SK-N-MC (cell line): ENCODE measurements around the gene TM7SF2.

Experiments used
- DNase-seq: peaks from one replicate; pipeline ENCODE4 v3.0.0-alpha.2; 2011; ENCODE audit warnings: low read depth, low spot score
- H3K27ac ChIP-seq: fragments of 200-600 bp; sonication (generic); 2 replicates; pipeline ENCODE4 v1.5.1; 2016; ENCODE audit warnings: mixed run types
- H3K36me3 ChIP-seq: fragments of 200-600 bp; sonication (generic); 2 replicates; pipeline ENCODE4 v1.6.1; 2017; ENCODE audit warnings: antibody characterized with exemption, low read length, mixed read lengths; ENCODE audit not compliant: insufficient read depth
- H3K4me3 ChIP-seq: fragments of 200-600 bp; sonication (generic); 2 replicates; pipeline ENCODE4 v1.5.1; 2016
- H3K9ac ChIP-seq: fragments of 200-600 bp; sonication (generic); 2 replicates; pipeline ENCODE4 v1.8.0; 2017; ENCODE audit warnings: mixed run types, mixed read lengths; ENCODE audit not compliant: insufficient read length
- H3K9me3 ChIP-seq: fragments of 200-600 bp; sonication (generic); 2 replicates; pipeline ENCODE4 v1.6.1; 2017; ENCODE audit warnings: low read depth, mild to moderate bottlenecking, antibody characterized with exemption, low read length, moderate library complexity, mixed read lengths
- EZH2 ChIP-seq: fragments of 200-600 bp; sonication (generic); IDR thresholded peaks from one replicate; pipeline ENCODE4 v1.6.1; 2017; ENCODE audit warnings: antibody characterized with exemption
- FOXP2 ChIP-seq: optimal IDR thresholded peaks from 2 replicates; pipeline ENCODE3; 2011; ENCODE audit warnings: mild to moderate bottlenecking, moderate library complexity; ENCODE audit not compliant: insufficient read depth; ENCODE audit errors: extremely low read length, control extremely low read depth
- POLR2AphosphoS5 ChIP-seq: IDR thresholded peaks from 2 replicates; pipeline ENCODE4 v1.6.1; 2012; ENCODE audit warnings: mild to moderate bottlenecking, low read depth, low read length, borderline replicate concordance

TM7SF2 gene

DNA sequence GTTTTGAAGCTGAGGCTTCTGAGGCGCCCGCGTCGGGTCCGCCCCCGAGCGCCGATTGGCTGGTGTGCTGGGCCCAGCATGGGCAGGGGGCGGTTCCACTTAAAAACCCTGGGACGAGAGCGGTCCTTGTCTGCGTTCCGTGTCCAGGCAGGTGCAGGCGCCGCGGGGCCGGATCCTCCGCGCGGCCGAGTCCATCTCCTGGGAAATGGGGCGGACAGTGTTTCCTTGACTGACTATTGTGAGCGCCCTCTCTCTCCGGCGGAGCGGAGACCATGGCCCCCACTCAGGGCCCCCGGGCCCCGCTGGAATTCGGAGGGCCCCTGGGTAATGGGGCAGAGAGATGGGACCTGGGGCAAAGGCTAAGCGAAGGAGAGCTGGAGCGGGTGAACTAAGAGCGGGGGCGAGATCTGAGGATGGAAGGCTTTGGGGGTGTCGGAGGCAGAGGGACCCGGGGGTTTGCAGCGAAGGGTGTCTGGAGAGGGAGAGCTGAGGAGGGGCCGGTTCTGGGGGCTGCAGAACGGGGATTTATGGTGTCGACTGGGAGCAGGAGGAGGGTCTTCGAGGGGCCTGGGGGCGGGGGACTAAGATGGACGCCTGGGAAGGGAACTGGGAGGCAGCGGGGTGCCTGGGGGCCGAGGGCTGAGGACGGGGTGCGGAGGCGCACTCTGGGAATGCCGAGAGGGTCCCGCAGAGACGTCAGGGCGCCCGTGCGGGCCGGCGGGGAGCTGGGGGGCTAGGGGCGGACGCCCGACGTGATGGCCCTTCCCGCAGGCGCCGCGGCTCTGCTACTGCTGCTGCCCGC, at the start of gene TM7SF2:
Gene TM7SF2, plus strand, starts transcription at position 129 of the 802 bp plus-strand sequence. Its CDS starts 144 bp downstream, at position 273.
- no peak for DNase-seq
- Histone ChIP-seq H3K9ac (peak within 1 kb of the TSS; percentile 83), H3K36me3 (no peaks in the 10 kb centered on the region), H3K4me3 (peak within 1 kb of the TSS; percentile 98), H3K9me3 (no peaks in the 10 kb centered on the region), H3K27ac (0 out of 2 replicates have a peak within 1 kb of the TSS, but pooled peaks have one; percentile 6)
- TF ChIP-seq FOXP2 (no peak), EZH2 (no peak), POLR2AphosphoS5 (peak; percentile 98)

DNA sequence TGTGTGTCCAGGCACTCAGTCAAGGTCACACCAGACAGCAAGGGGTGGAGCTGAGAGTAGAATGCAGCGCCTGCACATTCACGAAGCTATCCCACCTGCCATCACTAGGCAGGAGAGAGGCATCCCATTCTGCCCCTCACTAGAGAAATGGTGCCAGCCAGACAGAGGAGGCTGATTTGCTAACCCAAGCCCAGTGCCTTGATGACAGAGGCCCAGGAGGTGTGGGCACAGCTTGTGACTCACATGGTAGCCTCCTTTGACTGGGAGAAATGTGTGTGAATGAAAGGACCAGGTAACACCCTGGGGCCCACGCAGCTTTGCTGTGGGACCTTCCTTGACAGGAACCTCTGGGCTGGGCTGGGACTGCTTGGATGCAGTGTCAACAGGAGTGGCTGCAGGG, 48.1 kb upstream of the TM7SF2 start:
- Histone ChIP-seq H3K9me3 (no peaks in the 10 kb centered on the region), H3K4me3 (no peak overlapping the region), H3K36me3 (no peaks in the 10 kb centered on the region), H3K9ac (no peak overlapping the region), H3K27ac (no peak overlapping the region)
- no peak for DNase-seq
- no peak for TF ChIP-seq POLR2AphosphoS5
- TF ChIP-seq EZH2: no peak
- TF ChIP-seq FOXP2: no peak

GRCh38 chr11:65064847-65065240, 46.8 kb upstream of the TM7SF2 start:
- Histone ChIP-seq H3K36me3 (no peaks in the 10 kb centered on the region), H3K9ac (no peak overlapping the region), H3K27ac (no peak overlapping the region), H3K9me3 (no peaks in the 10 kb centered on the region), H3K4me3 (no peak overlapping the region)
- no peak for DNase-seq
- TF ChIP-seq POLR2AphosphoS5: no peak
- no peak for TF ChIP-seq FOXP2
- TF ChIP-seq EZH2: no peak

DNA sequence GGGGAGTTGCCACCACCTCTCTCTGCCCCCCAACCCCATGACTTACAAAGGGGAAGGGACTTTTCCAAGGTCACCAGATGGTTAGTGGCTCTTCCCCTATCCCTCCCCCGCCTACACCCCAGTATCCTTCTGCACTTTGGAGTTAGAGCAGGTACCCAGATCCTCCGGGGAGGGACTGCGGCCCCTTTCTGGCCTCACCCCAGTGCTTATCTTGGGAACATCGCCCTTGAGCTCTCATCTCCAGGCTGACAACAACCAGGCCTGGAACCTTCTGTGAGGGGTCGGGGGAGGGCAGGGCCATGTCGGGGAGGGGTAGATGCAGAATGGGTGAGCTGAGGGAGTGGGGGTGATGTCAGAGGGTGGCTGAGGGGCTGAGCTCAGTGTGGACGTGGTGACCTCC, 45.8 kb upstream of the TM7SF2 start:
- H3K9ac ChIP-seq: no peak overlapping the region
- TF ChIP-seq EZH2 (no peak), FOXP2 (no peak), POLR2AphosphoS5 (no peak)

DNA sequence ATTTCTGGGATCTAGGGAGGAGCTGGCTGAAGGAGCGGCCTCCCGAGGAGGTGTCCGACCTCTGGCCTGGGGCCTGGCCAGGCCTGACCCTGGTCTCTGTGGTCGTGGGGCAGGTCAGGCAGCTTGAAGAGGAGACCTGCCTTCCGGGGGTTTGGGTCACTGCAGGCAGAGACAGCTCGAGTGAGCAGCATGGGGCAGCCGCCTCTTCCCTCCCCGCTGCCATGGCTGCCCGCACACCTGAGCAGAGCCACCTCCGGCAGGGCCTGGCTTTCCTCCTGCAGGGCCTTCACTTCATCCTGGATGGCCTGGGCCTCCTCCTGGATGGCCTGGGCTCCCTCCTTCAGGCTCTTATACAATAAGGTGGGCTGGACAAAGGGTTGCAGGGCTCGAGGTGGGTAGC, 45.4 kb upstream of the TM7SF2 start:
- Histone ChIP-seq H3K9ac (no peak overlapping the region), H3K9me3 (no peaks in the 10 kb centered on the region), H3K4me3 (no peak overlapping the region), H3K36me3 (no peaks in the 10 kb centered on the region), H3K27ac (no peak overlapping the region)
- TF ChIP-seq EZH2 (no peak), FOXP2 (no peak), POLR2AphosphoS5 (no peak)
- DNase-seq: no peak

More for the DNA sequence above, 45.8 kb upstream of the TM7SF2 start:
- H3K9me3 ChIP-seq: no peaks in the 10 kb centered on the region
- no peak overlapping the region for H3K27ac ChIP-seq
- no peaks in the 10 kb centered on the region for H3K36me3 ChIP-seq
- no peak overlapping the region for H3K4me3 ChIP-seq
- no peak for DNase-seq

DNA sequence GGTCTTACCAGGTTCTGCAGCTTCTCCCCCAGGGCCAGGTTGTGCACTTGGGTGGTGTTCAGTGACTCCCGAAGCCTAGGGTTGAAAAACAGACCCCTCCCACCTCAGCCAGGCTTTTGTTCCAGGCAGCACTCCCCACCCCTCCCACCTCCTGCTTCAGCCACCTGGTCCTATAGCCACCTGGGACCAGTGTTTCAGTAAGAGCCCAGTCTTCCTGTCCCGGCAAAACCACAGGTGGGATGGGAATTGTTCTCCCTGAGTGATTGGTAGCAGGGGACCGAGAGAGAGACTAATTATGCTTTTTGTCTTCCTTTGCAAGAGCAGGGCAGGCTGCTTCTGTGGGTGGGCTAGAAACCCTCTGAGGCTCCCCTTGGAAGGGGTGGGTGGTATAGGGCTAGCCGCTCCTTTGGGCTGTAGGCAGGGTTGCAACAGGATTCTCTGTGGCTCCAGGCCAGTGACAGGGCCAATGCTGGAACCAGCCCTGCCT, 44.8 kb upstream of the TM7SF2 start:
- no peaks in the 10 kb centered on the region for H3K9me3 ChIP-seq
- no peak for DNase-seq
- TF ChIP-seq FOXP2 (no peak), POLR2AphosphoS5 (no peak), EZH2 (no peak)
- H3K36me3 ChIP-seq: no peaks in the 10 kb centered on the region
- no peak overlapping the region for H3K9ac ChIP-seq
- H3K4me3 ChIP-seq: no peak overlapping the region
- no peak overlapping the region for H3K27ac ChIP-seq

DNA sequence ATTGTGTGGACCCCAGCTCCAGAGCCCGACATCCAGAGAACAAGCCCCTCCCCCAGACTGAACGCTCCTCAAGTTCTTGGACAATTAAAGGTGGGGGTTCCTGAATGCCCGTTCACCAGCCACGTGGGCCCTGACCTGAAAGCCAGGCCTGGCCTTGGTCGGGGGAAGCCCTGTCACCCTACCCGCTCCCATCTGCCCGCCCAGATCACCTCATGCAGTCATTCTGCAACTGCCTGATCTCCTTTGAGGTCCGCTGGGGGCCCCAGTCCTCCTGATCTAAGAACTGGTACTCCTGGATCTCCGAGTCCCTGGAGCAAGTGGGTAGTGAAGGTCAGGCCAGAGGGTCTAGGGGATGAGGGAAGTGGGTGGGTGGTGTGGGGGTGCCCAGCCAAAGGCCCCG, 44.2 kb upstream of the TM7SF2 start:
- Histone ChIP-seq H3K36me3 (no peaks in the 10 kb centered on the region), H3K9ac (no peak overlapping the region), H3K27ac (no peak overlapping the region), H3K9me3 (no peaks in the 10 kb centered on the region), H3K4me3 (no peak overlapping the region)
- no peak for TF ChIP-seq POLR2AphosphoS5
- TF ChIP-seq EZH2: no peak
- no peak for TF ChIP-seq FOXP2
- no peak for DNase-seq

GRCh38 chr11:65069217-65069616, 42.5 kb upstream of the TM7SF2 start:
- DNase-seq: no peak
- Histone ChIP-seq H3K9me3 (no peaks in the 10 kb centered on the region), H3K36me3 (no peaks in the 10 kb centered on the region), H3K27ac (no peak overlapping the region), H3K9ac (no peak overlapping the region), H3K4me3 (no peak overlapping the region)
- TF ChIP-seq EZH2: no peak
- TF ChIP-seq POLR2AphosphoS5: no peak
- TF ChIP-seq FOXP2: no peak

- no peak for DNase-seq
- Histone ChIP-seq H3K27ac (no peak overlapping the region), H3K4me3 (no peak overlapping the region), H3K9ac (no peak overlapping the region), H3K9me3 (no peaks in the 10 kb centered on the region), H3K36me3 (no peaks in the 10 kb centered on the region; the same call in 1 of the 2 replicates)
- no peak for TF ChIP-seq FOXP2
- TF ChIP-seq POLR2AphosphoS5: no peak
- TF ChIP-seq EZH2: no peak
Observed at GRCh38 chr11:65071907-65072630, 39.6 kb upstream of the TM7SF2 start.
